SK-N-MC (cell line): ENCODE measurements around the gene DCDC2C.
A peak's percentile ranks its signal among the peaks of the same experiment; 100 is the strongest.
"Not testable (repeated sequence)": the region's sequence is repeated elsewhere in the genome, so short reads cannot be mapped to it uniquely, and the experiment has no call there.

Source experiments
- DNase-seq: peaks from one replicate; pipeline ENCODE4 v3.0.0-alpha.2; 2011; ENCODE audit warnings: low read depth, low spot score
- H3K27ac ChIP-seq: fragments of 200-600 bp; sonication (generic); 2 replicates; pipeline ENCODE4 v1.5.1; 2016; ENCODE audit warnings: mixed run types
- H3K36me3 ChIP-seq: fragments of 200-600 bp; sonication (generic); 2 replicates; pipeline ENCODE4 v1.6.1; 2017; ENCODE audit warnings: antibody characterized with exemption, low read length, mixed read lengths; ENCODE audit not compliant: insufficient read depth
- H3K4me3 ChIP-seq: fragments of 200-600 bp; sonication (generic); 2 replicates; pipeline ENCODE4 v1.5.1; 2016
- H3K9ac ChIP-seq: fragments of 200-600 bp; sonication (generic); 2 replicates; pipeline ENCODE4 v1.8.0; 2017; ENCODE audit warnings: mixed run types, mixed read lengths; ENCODE audit not compliant: insufficient read length
- H3K9me3 ChIP-seq: fragments of 200-600 bp; sonication (generic); 2 replicates; pipeline ENCODE4 v1.6.1; 2017; ENCODE audit warnings: low read depth, mild to moderate bottlenecking, antibody characterized with exemption, low read length, moderate library complexity, mixed read lengths
- EZH2 ChIP-seq: fragments of 200-600 bp; sonication (generic); IDR thresholded peaks from one replicate; pipeline ENCODE4 v1.6.1; 2017; ENCODE audit warnings: antibody characterized with exemption
- FOXP2 ChIP-seq: optimal IDR thresholded peaks from 2 replicates; pipeline ENCODE3; 2011; ENCODE audit warnings: mild to moderate bottlenecking, moderate library complexity; ENCODE audit not compliant: insufficient read depth; ENCODE audit errors: extremely low read length, control extremely low read depth
- POLR2AphosphoS5 ChIP-seq: IDR thresholded peaks from 2 replicates; pipeline ENCODE4 v1.6.1; 2012; ENCODE audit warnings: mild to moderate bottlenecking, low read depth, low read length, borderline replicate concordance

DCDC2C gene

GRCh38 chr2:3805201-3805939 is 102.0 kb downstream of the DCDC2C start:
- Histone ChIP-seq H3K9me3 (no peaks in the 10 kb centered on the region), H3K4me3 (no peak overlapping the region), H3K9ac (no peak overlapping the region), H3K27ac (no peak overlapping the region), H3K36me3 (no peaks in the 10 kb centered on the region)
- no peak for DNase-seq
- TF ChIP-seq FOXP2 (no peak), POLR2AphosphoS5 (no peak), EZH2 (no peak)

DNA sequence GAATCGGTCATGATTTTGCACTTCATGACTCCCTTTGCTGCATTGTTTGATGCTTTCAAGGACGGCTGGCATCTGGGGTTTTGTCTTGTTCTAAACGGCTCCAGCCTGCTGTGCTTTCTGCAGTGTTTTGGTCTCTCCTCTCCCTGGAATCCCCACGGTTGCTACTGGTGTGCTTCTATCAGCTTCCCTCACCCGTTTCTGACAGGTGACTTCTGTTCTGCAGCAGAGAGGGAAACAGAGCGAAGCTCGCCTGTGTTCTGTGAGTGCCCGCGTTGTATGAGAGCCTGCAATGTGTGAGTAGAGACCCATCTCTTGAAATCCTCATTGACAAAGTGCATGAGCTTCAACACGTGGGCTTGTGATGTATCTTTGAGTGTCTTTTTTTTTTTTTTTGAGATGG is 102.8 kb downstream of the DCDC2C start:
- Histone ChIP-seq H3K36me3 (no peaks in the 10 kb centered on the region), H3K9ac (no peak overlapping the region), H3K27ac (no peak overlapping the region), H3K9me3 (no peaks in the 10 kb centered on the region), H3K4me3 (no peak overlapping the region)
- TF ChIP-seq EZH2 (no peak), POLR2AphosphoS5 (no peak), FOXP2 (no peak)
- DNase-seq, result no peak

- H3K36me3 ChIP-seq, result no peaks in the 10 kb centered on the region
- no peak overlapping the region for H3K27ac ChIP-seq
- H3K4me3 ChIP-seq, result no peak overlapping the region
- H3K9ac ChIP-seq, result no peak overlapping the region
- no peak for DNase-seq
- H3K9me3 ChIP-seq, result no peaks in the 10 kb centered on the region
- TF ChIP-seq FOXP2, result no peak
- TF ChIP-seq EZH2, result no peak
- no peak for TF ChIP-seq POLR2AphosphoS5
Measured at GRCh38 chr2:3806730-3807129, 103.4 kb downstream of the DCDC2C start.

- TF ChIP-seq FOXP2 (no peak), POLR2AphosphoS5 (no peak), EZH2 (no peak)
- Histone ChIP-seq H3K9ac (no peak overlapping the region), H3K36me3 (no peaks in the 10 kb centered on the region), H3K9me3 (no peaks in the 10 kb centered on the region), H3K4me3 (no peak overlapping the region), H3K27ac (no peak overlapping the region)
- peak; percentile 34 for DNase-seq
Measured at GRCh38 chr2:3807853-3808252, 104.5 kb downstream of the DCDC2C start.

DNA sequence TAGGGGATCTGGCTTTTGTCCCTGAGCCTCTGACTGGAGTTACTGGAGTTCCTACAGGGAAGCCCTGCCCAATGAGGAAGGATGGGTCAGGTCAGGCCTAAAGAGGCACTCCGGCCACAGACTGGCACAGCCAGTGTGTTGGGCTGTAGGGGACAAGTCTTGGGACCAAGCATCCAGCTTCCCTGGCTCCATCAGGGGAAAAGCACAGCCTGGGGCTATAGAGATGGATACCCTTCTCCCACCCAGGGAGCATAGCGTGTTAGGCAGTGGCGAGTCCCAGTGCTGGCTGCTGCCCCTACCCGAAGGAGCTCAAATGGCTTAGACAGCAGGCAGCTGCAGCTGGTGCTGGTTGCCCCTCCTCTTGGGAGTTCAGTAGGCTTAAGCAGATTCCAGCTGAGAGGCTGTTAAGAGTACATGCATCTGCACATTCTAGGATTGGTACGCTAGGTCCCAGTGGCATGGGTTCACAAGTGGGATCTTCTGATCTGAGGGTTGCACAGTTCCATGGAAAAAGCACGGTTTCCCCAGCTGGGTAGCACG is 111.4 kb downstream of the DCDC2C start:
- no peaks in the 10 kb centered on the region for H3K36me3 ChIP-seq
- DNase-seq, result no peak
- TF ChIP-seq FOXP2 (no peak), EZH2 (no peak)
- H3K27ac ChIP-seq, result no peak overlapping the region
- no peak overlapping the region for H3K4me3 ChIP-seq
- H3K9ac ChIP-seq, result no peak overlapping the region
- no peaks in the 10 kb centered on the region for H3K9me3 ChIP-seq

- not testable (repeated sequence) for H3K9ac ChIP-seq, DNase-seq, H3K36me3 ChIP-seq, H3K9me3 ChIP-seq, H3K4me3 ChIP-seq, H3K27ac ChIP-seq
Measured at GRCh38 chr2:3817144-3817543, 113.8 kb downstream of the DCDC2C start.

DNA sequence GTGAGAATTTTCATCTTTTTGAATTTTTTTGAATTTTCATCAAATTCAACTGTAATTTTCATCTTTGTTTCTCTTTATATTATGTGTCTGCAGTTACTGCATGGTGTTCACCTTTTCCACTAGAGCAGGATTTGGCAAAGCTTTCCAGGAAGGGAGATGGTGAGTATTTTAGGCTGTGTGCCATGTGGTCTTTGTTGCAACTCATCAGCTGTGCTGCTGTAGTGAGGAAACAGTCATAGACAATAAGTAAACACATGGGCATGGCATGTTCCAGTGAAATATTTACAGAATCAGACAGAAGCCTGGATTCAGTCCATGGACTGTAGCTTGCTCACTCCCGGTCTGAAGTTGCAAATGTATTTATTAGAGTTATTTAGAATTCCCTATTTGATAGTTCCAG is 120.4 kb downstream of the DCDC2C start:
- Histone ChIP-seq H3K9me3 (no peaks in the 10 kb centered on the region), H3K4me3 (no peak overlapping the region), H3K9ac (no peak overlapping the region), H3K27ac (no peak overlapping the region), H3K36me3 (no peaks in the 10 kb centered on the region)
- TF ChIP-seq FOXP2 (no peak), POLR2AphosphoS5 (no peak), EZH2 (no peak)
- DNase-seq, result no peak

- H3K9ac ChIP-seq, result no peak overlapping the region
- no peak overlapping the region for H3K4me3 ChIP-seq
- H3K9me3 ChIP-seq, result no peaks in the 10 kb centered on the region
- DNase-seq, result no peak
- TF ChIP-seq EZH2 (no peak), FOXP2 (no peak), POLR2AphosphoS5 (no peak)
- H3K27ac ChIP-seq, result no peak overlapping the region
- H3K36me3 ChIP-seq, result no peaks in the 10 kb centered on the region
Measured at GRCh38 chr2:3827673-3828575, 124.5 kb downstream of the DCDC2C start.

DNA sequence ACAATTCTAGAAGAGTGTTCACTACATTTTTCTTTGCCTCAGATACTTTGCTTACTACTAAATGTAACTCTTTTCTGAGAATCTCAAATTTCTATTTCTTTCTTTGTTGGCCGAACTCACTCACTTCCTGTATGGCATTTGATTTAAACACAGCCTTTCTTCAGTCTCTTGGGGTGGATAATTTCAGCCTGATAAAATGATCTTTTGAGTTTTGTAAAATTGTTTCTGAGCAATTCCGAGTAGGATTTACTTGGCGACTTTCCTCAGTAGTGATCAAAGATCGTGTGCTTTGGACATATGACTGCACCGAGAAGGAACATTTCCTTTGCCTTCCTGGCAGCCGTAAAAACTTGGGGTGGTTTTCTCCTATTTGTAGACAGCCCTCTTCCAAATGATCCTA is 127.4 kb downstream of the DCDC2C start:
- DNase-seq, result no peak
- TF ChIP-seq EZH2 (no peak), POLR2AphosphoS5 (no peak), FOXP2 (no peak)
- no peak overlapping the region for H3K9ac ChIP-seq
- no peaks in the 10 kb centered on the region for H3K9me3 ChIP-seq
- H3K4me3 ChIP-seq, result no peak overlapping the region
- no peak overlapping the region for H3K27ac ChIP-seq
- no peaks in the 10 kb centered on the region for H3K36me3 ChIP-seq
